Smooth muscle cell (in vitro differentiated cells): ENCODE data around the gene CPNE7. TPM values are rescaled to one million over a fixed set of nuclear protein-coding genes. Genes with fewer than 3 reads are reported as not detected.

Experiments used
- DNase-seq: peaks from one replicate; lab custom pipeline; 2025; ENCODE audit not compliant: unreplicated experiment; lab: John Stamatoyannopoulos, UW
- H2AFZ ChIP-seq: fragments of 200-600 bp; sonication (generic); 2 replicates; pipeline ENCODE4 v1.6.0; 2016; ENCODE audit warnings: antibody characterized with exemption, low read depth, mild to moderate bottlenecking
- H3F3A ChIP-seq: fragments of 200-600 bp; sonication (generic); 2 replicates; pipeline ENCODE4 v1.6.0; 2017; ENCODE audit warnings: antibody characterized with exemption, low read depth
- H3K27ac ChIP-seq: fragments of 200-600 bp; sonication (generic); 2 replicates; pipeline ENCODE4 v1.5.1; 2016; ENCODE audit warnings: low read depth, mild to moderate bottlenecking
- H3K27me3 ChIP-seq: fragments of 200-600 bp; sonication (generic); 2 replicates; pipeline ENCODE4 v1.6.1; 2016; ENCODE audit warnings: low read depth, mild to moderate bottlenecking
- H3K36me3 ChIP-seq: fragments of 200-600 bp; sonication (generic); 2 replicates; pipeline ENCODE4 v1.5.1; 2016; ENCODE audit warnings: low read depth
- H3K4me1 ChIP-seq: fragments of 200-600 bp; sonication (generic); 2 replicates; pipeline ENCODE4 v1.5.1; 2016; ENCODE audit warnings: low read depth
- H3K4me2 ChIP-seq: fragments of 200-600 bp; sonication (generic); 2 replicates; pipeline ENCODE4 v1.6.0; 2016; ENCODE audit warnings: mild to moderate bottlenecking
- H3K4me3 ChIP-seq: fragments of 200-600 bp; sonication (generic); 2 replicates; pipeline ENCODE4 v1.5.1; 2016; ENCODE audit warnings: mild to moderate bottlenecking
- H3K79me2 ChIP-seq: fragments of 200-600 bp; sonication (generic); 2 replicates; pipeline ENCODE4 v1.6.0; 2016; ENCODE audit warnings: low read depth, mild to moderate bottlenecking
- H3K9ac ChIP-seq: fragments of 200-600 bp; sonication (generic); 2 replicates; pipeline ENCODE4 v1.6.0; 2016; ENCODE audit warnings: low read depth
- H3K9me3 ChIP-seq: fragments of 200-600 bp; sonication (generic); replicated peaks from 2 replicates; pipeline ENCODE4 v1.5.1; 2016; ENCODE audit warnings: low read depth
- H4K20me1 ChIP-seq: fragments of 200-600 bp; sonication (generic); 2 replicates; pipeline ENCODE4 v1.6.0; 2016; ENCODE audit warnings: low read depth
- CTCF ChIP-seq: fragments of 200-600 bp; sonication (generic); IDR thresholded peaks from 2 replicates; pipeline ENCODE4 v1.5.1; 2017; ENCODE audit warnings: borderline replicate concordance, mild to moderate bottlenecking, antibody characterized with exemption; ENCODE audit not compliant: insufficient read depth, poor library complexity, severe bottlenecking
- WGBS: methylation state at CpG from one replicate; pipeline ENCODE4 v1.1.7; 2016; ENCODE audit warnings: low lambda C conversion rate; 5-methylcytosine and 5-hydroxymethylcytosine counted together
- polyA plus RNA-seq: library from polyadenylated mRNA; unstranded; fragments of >200 nt; fragmentation: Nextera tagmentation; extraction: Ambion mirVana; gene quantifications from 2 replicates; pipeline ENCODE4 v1.2.1, GENCODE V29; 2016
- total RNA-seq: library from RNA; depleted of rRNA; stranded (reverse); fragments of >200 nt; gene quantifications from 2 replicates; pipeline ENCODE4 v1.2.3, GENCODE V29; 2014

Gene CPNE7
- total and polyA plus RNA-seq, 2 experiments from 2014 or later, result 0.14 to 0.58 TPM

- no peak overlapping the region for H3K4me3 ChIP-seq
These were observed 20.3 kb upstream of the CPNE7 start for GRCh38 chr16:89555265-89555664.

GRCh38 chr16:89555780-89556179 is 19.8 kb upstream of the CPNE7 start:
- WGBS, result 95% methylated on average over 13 of the region's 13 CpGs
- H3F3A ChIP-seq, result peaks cover 8% of the 10 kb centered on the region
- no peak overlapping the region for H2AFZ ChIP-seq
- no peak overlapping the region for H3K4me2 ChIP-seq
- H4K20me1 ChIP-seq, result peaks cover 2% of the 10 kb centered on the region
- no peak overlapping the region for H3K4me3 ChIP-seq
- H3K27ac ChIP-seq, result no peak overlapping the region
- H3K27me3 ChIP-seq, result no peaks in the 10 kb centered on the region
- no peak for TF ChIP-seq CTCF
- no peaks in the 10 kb centered on the region for H3K9me3 ChIP-seq
- no peak overlapping the region for H3K9ac ChIP-seq
- peaks cover 2% of the 10 kb centered on the region for H3K79me2 ChIP-seq
- no peak for DNase-seq
- no peaks in the 10 kb centered on the region for H3K36me3 ChIP-seq
- peaks cover 5% of the 10 kb centered on the region for H3K4me1 ChIP-seq

More at GRCh38 chr16:89555265-89555664, 20.3 kb upstream of the CPNE7 start:
- H3K4me2 ChIP-seq, result no peak overlapping the region
- no peaks in the 10 kb centered on the region for H3K79me2 ChIP-seq
- H2AFZ ChIP-seq, result no peak overlapping the region
- H3K27ac ChIP-seq, result no peak overlapping the region
- DNase-seq, result no peak
- no peak overlapping the region for H3K9ac ChIP-seq
- H4K20me1 ChIP-seq, result no peaks in the 10 kb centered on the region
- 98% methylated on average over 16 of the region's 16 CpGs for WGBS
- TF ChIP-seq CTCF, result no peak
- H3K4me1 ChIP-seq, result peaks cover 5% of the 10 kb centered on the region
- H3K9me3 ChIP-seq, result no peaks in the 10 kb centered on the region
- no peaks in the 10 kb centered on the region for H3K27me3 ChIP-seq
- H3F3A ChIP-seq, result peaks cover 8% of the 10 kb centered on the region
- no peaks in the 10 kb centered on the region for H3K36me3 ChIP-seq

- DNase-seq, result peak; percentile 30
- no peak overlapping the region for H3K9ac ChIP-seq
- H3K4me1 ChIP-seq, result peaks cover 11% of the 10 kb centered on the region
- no peaks in the 10 kb centered on the region for H3K36me3 ChIP-seq
- H3K79me2 ChIP-seq, result peaks cover 15% of the 10 kb centered on the region
- H4K20me1 ChIP-seq, result peaks cover 14% of the 10 kb centered on the region
- H3F3A ChIP-seq, result peaks cover 13% of the 10 kb centered on the region
- no peak overlapping the region for H3K4me2 ChIP-seq
- no peak overlapping the region for H3K27ac ChIP-seq
- no peaks in the 10 kb centered on the region for H3K9me3 ChIP-seq
- WGBS, result 71% methylated on average over 34 of the region's 34 CpGs
- TF ChIP-seq CTCF, result peak; percentile 62
- no peaks in the 10 kb centered on the region for H3K27me3 ChIP-seq
- no peak overlapping the region for H2AFZ ChIP-seq
- H3K4me3 ChIP-seq, result no peak overlapping the region
These were observed 18.5 kb upstream of the CPNE7 start for GRCh38 chr16:89556750-89557689.
